H1 (cell line): ENCODE results near the gene DECR2. TPM values are rescaled to one million over a fixed set of nuclear protein-coding genes. Genes with fewer than 3 reads are reported as not detected.

Experiments used
- CTCF ChIA-PET: fragments of 300-600 bp; sonication (Branson Sonifier 250); formaldehyde crosslinking; loops from one replicate; lab custom pipeline; 2021; ENCODE audit not compliant: partially characterized antibody; lab: Charles Lee
- POLR2A ChIA-PET: fragments of 300-600 bp; sonication (Branson Sonifier 250); formaldehyde crosslinking; loops from one replicate; lab custom pipeline; 2021; ENCODE audit warnings: inconsistent platforms; ENCODE audit not compliant: partially characterized antibody; lab: Charles Lee
- DNase-seq, 2 experiments: peaks; one replicate each; pipeline versions ENCODE4 v3.0.0 to v3.0.0-alpha.2; 2010 to 2022; ENCODE audit warnings: low spot score in 2 of 2, low read depth in 1 of 2, mixed read lengths in 1 of 2
- FAIRE-seq: peaks from 2 replicates; lab custom pipeline; 2011; peaks lifted over from hg19 to GRCh38; lab: Jason Lieb, UNC
- H2AFZ ChIP-seq: 2 replicates; pipeline ENCODE4 v1.8.1; 2012; ENCODE audit warnings: low read length, inconsistent platforms
- H2AK5ac ChIP-seq: 2 replicates; pipeline ENCODE4 v1.6.1; 2013; ENCODE audit warnings: low read depth, low read length
- H2BK120ac ChIP-seq: replicated peaks from 2 replicates; pipeline ENCODE3; 2013; ENCODE audit warnings: low read depth, low read length, inconsistent platforms
- H2BK12ac ChIP-seq: 2 replicates; pipeline ENCODE4 v1.6.1; 2013; ENCODE audit warnings: low read depth, low read length
- H2BK15ac ChIP-seq: 2 replicates; pipeline ENCODE4 v1.6.1; 2013; ENCODE audit warnings: low read length
- H2BK20ac ChIP-seq: 2 replicates; pipeline ENCODE4 v1.6.1; 2013; ENCODE audit warnings: low read length
- H2BK5ac ChIP-seq: 2 replicates; pipeline ENCODE4 v1.6.1; 2013; ENCODE audit warnings: low read depth, low read length
- H3K14ac ChIP-seq: 2 replicates; pipeline ENCODE4 v1.6.1; 2013; ENCODE audit warnings: inconsistent platforms; ENCODE audit not compliant: insufficient read length
- H3K18ac ChIP-seq: 2 replicates; pipeline ENCODE4 v1.6.1; 2013; ENCODE audit warnings: low read length; ENCODE audit errors: extremely low read depth
- H3K23ac ChIP-seq: 2 replicates; pipeline ENCODE4 v1.6.1; 2013; ENCODE audit warnings: inconsistent platforms; ENCODE audit not compliant: insufficient read length
- H3K23me2 ChIP-seq: 2 replicates; pipeline ENCODE4 v1.6.1; 2013; ENCODE audit warnings: low read depth, low read length
- H3K27ac ChIP-seq: 2 replicates; pipeline ENCODE4 v1.6.1; 2011; ENCODE audit warnings: low read depth, low read length, inconsistent platforms
- H3K27me3 ChIP-seq, 4 experiments: replicated peaks in 1 of 4; 1 replicate in 1 of 4; 2 replicates in 3 of 4; pipeline versions ENCODE4 v1.6.1 to v1.8.1; 2011 to 2013; ENCODE audit warnings: low read length in 3 of 4, mild to moderate bottlenecking in 3 of 4, inconsistent platforms in 2 of 4, mixed read lengths in 2 of 4, moderate library complexity in 1 of 4; ENCODE audit not compliant: control insufficient read depth in 3 of 4, insufficient read depth in 3 of 4; ENCODE audit errors: extremely low read depth in 1 of 4
- H3K36me3 ChIP-seq, 4 experiments: 2 replicates each; pipeline versions ENCODE4 v1.6.1 to v1.8.1; 2011 to 2013; ENCODE audit warnings: mild to moderate bottlenecking in 4 of 4, low read length in 3 of 4, moderate library complexity in 2 of 4, control low read depth in 1 of 4, inconsistent platforms in 1 of 4; ENCODE audit not compliant: insufficient read depth in 4 of 4, control insufficient read depth in 2 of 4
- H3K4ac ChIP-seq: replicated peaks from 2 replicates; pipeline ENCODE3; 2013; ENCODE audit warnings: low read length, low read depth, mixed read lengths, inconsistent platforms; ENCODE audit not compliant: insufficient read length
- H3K4me1 ChIP-seq, 4 experiments: replicated peaks in 1 of 4; 1 replicate in 1 of 4; 2 replicates in 3 of 4; pipeline versions ENCODE4 v1.6.1 to v1.8.1; 2011 to 2013; ENCODE audit warnings: low read length in 3 of 4, inconsistent platforms in 2 of 4, mixed read lengths in 1 of 4; ENCODE audit not compliant: insufficient read depth in 4 of 4, control insufficient read depth in 3 of 4
- H3K4me2 ChIP-seq, 2 experiments: 2 replicates each; pipeline versions ENCODE4 v1.6.1 to v1.8.1; 2011 to 2013; ENCODE audit warnings: low read depth in 2 of 2, low read length in 2 of 2, control low read depth in 1 of 2, inconsistent platforms in 1 of 2, mild to moderate bottlenecking in 1 of 2; ENCODE audit not compliant: insufficient read depth in 1 of 2
- H3K4me3 ChIP-seq, 4 experiments: fragments of 200-600, 300-600 bp in 1 of 4; sonication (generic), shearing (Covaris generic), sonication (Bioruptor Twin) in 1 of 4; 2 replicates each; pipeline versions ENCODE4 v1.5.1 to v1.8.1; 2011 to 2016; ENCODE audit warnings: low read length in 4 of 4, low read depth in 3 of 4, control low read depth in 2 of 4, inconsistent platforms in 2 of 4, mild to moderate bottlenecking in 2 of 4, mixed read lengths in 1 of 4, moderate library complexity in 1 of 4; ENCODE audit not compliant: insufficient read depth in 2 of 4; ENCODE audit errors: extremely low read depth in 1 of 4
- H3K56ac ChIP-seq: replicated peaks from 2 replicates; pipeline ENCODE3; 2013; ENCODE audit warnings: low read depth, mild to moderate bottlenecking, mixed read lengths, low read length, inconsistent platforms; ENCODE audit not compliant: insufficient read length
- H3K79me1 ChIP-seq: 2 replicates; pipeline ENCODE4 v1.6.1; 2013; ENCODE audit warnings: low read depth, low read length, control low read depth
- H3K79me2 ChIP-seq, 2 experiments: 2 replicates each; pipeline versions ENCODE4 v1.6.1 to v1.8.1; 2012 to 2013; ENCODE audit warnings: low read length in 2 of 2, mild to moderate bottlenecking in 2 of 2, inconsistent platforms in 1 of 2; ENCODE audit not compliant: insufficient read depth in 2 of 2, control insufficient read depth in 1 of 2
- H3K9ac ChIP-seq, 4 experiments: replicated peaks in 1 of 4; 1 replicate in 1 of 4; 2 replicates in 3 of 4; pipeline versions ENCODE4 v1.6.1 to v1.8.1; 2011 to 2013; ENCODE audit warnings: low read depth in 3 of 4, low read length in 3 of 4, control low read depth in 2 of 4, mild to moderate bottlenecking in 2 of 4, moderate library complexity in 2 of 4, inconsistent platforms in 1 of 4; ENCODE audit errors: extremely low read depth in 1 of 4
- H3K9me3 ChIP-seq, 2 experiments: 2 replicates each; pipeline versions ENCODE4 v1.6.1 to v1.8.1; 2012 to 2013; ENCODE audit warnings: mild to moderate bottlenecking in 2 of 2, moderate library complexity in 2 of 2, control low read depth in 1 of 2, inconsistent platforms in 1 of 2, low read depth in 1 of 2, low read length in 1 of 2, mixed read lengths in 1 of 2; ENCODE audit not compliant: insufficient read depth in 2 of 2
- H4K20me1 ChIP-seq, 2 experiments: replicated peaks in 1 of 2; 2 replicates each; pipeline versions ENCODE3 to v1.8.1; 2011 to 2013; ENCODE audit warnings: inconsistent platforms in 2 of 2, low read length in 2 of 2, mild to moderate bottlenecking in 1 of 2; ENCODE audit not compliant: insufficient read depth in 2 of 2, control insufficient read depth in 1 of 2
- H4K5ac ChIP-seq: 2 replicates; pipeline ENCODE4 v1.6.1; 2013; ENCODE audit warnings: low read length, low read depth, mixed read lengths, inconsistent platforms; ENCODE audit not compliant: insufficient read length
- H4K8ac ChIP-seq: 2 replicates; pipeline ENCODE4 v1.8.0; 2013; ENCODE audit warnings: mild to moderate bottlenecking, moderate library complexity, low read length, inconsistent platforms; ENCODE audit not compliant: insufficient read depth; ENCODE audit errors: extremely low read depth
- H4K91ac ChIP-seq: replicated peaks from 2 replicates; pipeline ENCODE3; 2013; ENCODE audit warnings: low read length, mixed read lengths, inconsistent platforms; ENCODE audit not compliant: insufficient read length
- CHD2 ChIP-seq: IDR thresholded peaks from 2 replicates; pipeline ENCODE4 v1.6.1; 2012; ENCODE audit warnings: low read length, improper control_type of control experiment
- GABPA ChIP-seq: IDR thresholded peaks from 2 replicates; pipeline ENCODE4 v1.6.1; 2011; ENCODE audit warnings: mild to moderate bottlenecking, low read length, moderate library complexity, borderline replicate concordance; ENCODE audit not compliant: insufficient read depth
- HDAC2 ChIP-seq, 2 experiments: fragments of 300-600 bp in 1 of 2; sonication (generic) in 1 of 2; IDR thresholded peaks; 2 replicates each; pipeline ENCODE4 v1.6.1; 2011 to 2012; ENCODE audit warnings: low read depth in 2 of 2, low read length in 2 of 2, mild to moderate bottlenecking in 2 of 2, moderate library complexity in 2 of 2, borderline replicate concordance in 1 of 2, inconsistent platforms in 1 of 2
- HDAC6 ChIP-seq: IDR thresholded peaks from one replicate; pipeline ENCODE4 v1.7.1; 2012; ENCODE audit warnings: low read depth, mild to moderate bottlenecking, inconsistent platforms, low read length, moderate library complexity
- JUND ChIP-seq: IDR thresholded peaks from 2 replicates; pipeline ENCODE4 v1.6.1; 2011; ENCODE audit warnings: mild to moderate bottlenecking, improper control_type of control experiment, low read length
- MAFK ChIP-seq: IDR thresholded peaks from 2 replicates; pipeline ENCODE4 v1.6.1; 2012; ENCODE audit warnings: low read depth, mild to moderate bottlenecking, improper control_type of control experiment, low read length
- SIX5 ChIP-seq: IDR thresholded peaks from 2 replicates; pipeline ENCODE4 v1.6.1; 2011; ENCODE audit warnings: mild to moderate bottlenecking, low read depth, low read length
- TAF1 ChIP-seq: IDR thresholded peaks from 2 replicates; pipeline ENCODE4 v1.6.1; 2011; ENCODE audit warnings: mild to moderate bottlenecking, low read depth, low read length
- WGBS, 2 experiments: shearing (Covaris generic) in 1 of 2; methylation state at CpG; one replicate each; pipeline versions ENCODE4 v1.1.6 to v1.1.7; 2013 to 2015; ENCODE audit warnings: low lambda C conversion rate in 2 of 2, mixed read lengths in 2 of 2, inconsistent platforms in 1 of 2, low coverage in 1 of 2, missing lambda C conversion rate in 1 of 2; ENCODE audit not compliant: insufficient replicate concordance in 2 of 2, insufficient coverage in 1 of 2, insufficient read length in 1 of 2; ENCODE audit errors: extremely low coverage in 1 of 2, missing lambda C conversion rate in 1 of 2; 5-methylcytosine and 5-hydroxymethylcytosine counted together
- polyA plus RNA-seq, 7 experiments: library from polyadenylated mRNA; depleted of rRNA in 3 of 7; stranded (reverse) in 5 of 7; unstranded in 2 of 7; fragments of >200 nt in 5 of 7; fragments of 200-250 nt in 2 of 7; gene quantifications; 1 replicate in 5 of 7; 2 replicates in 1 of 7; 4 replicates in 1 of 7; pipeline versions ENCODE4 v1.2.1 to v1.2.3, GENCODE V29; 2011 to 2013; ENCODE audit warnings: missing spikeins in 2 of 7, mixed read lengths in 2 of 7
- total RNA-seq: library from RNA; stranded (reverse); fragmentation: NEBNext Ultra II Directional; extraction: Animal tissue kit (Norgen Biotek cat#: 25700); gene quantifications from 2 replicates; pipeline ENCODE4 v1.2.1, GENCODE V29; 2021

DECR2 gene
- total and polyA plus RNA-seq, 2 of the 8 experiments (the other 6 are each of a cell fraction or from before 2014, with no cell fraction given), result 28.2 to 39.9 TPM

DNA sequence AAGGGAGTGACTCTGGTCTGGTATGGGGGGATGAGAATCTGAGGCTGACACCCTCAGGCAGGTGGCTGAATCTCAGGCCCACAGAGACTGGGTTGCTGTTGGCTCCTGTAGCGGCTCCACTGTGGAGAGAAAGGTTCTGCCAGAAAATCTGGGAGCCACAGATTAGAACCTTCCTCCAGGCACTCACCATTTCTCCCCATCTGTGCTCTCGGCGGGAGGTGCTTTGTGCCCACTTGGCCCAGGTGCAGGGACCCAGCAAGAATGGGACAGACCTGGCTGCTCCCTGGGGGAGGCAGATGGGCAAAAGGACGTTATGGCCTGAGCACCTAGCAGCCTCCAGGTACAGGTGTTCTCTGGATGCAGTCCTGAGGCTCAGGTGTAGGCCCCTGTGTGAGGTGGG is 43.9 kb downstream of the DECR2 start:
- Histone ChIP-seq H3K23ac (no peak overlapping the region), H3K27ac (no peak overlapping the region), H3K9me3 (no peaks in the 10 kb centered on the region), H3K18ac (no peak overlapping the region), H3K27me3 (no peaks in the 10 kb centered on the region), H2BK5ac (no peak overlapping the region), H4K5ac (no peak overlapping the region), H4K8ac (peak overlapping the region; percentile 19; the same call in 1 of the 2 replicates), H3K4ac (no peak overlapping the region), H3K56ac (no peak overlapping the region), H2BK20ac (no peak overlapping the region), H3K14ac (no peak overlapping the region), H3K4me2 (no peak overlapping the region), H3K79me2 (peaks cover 0 to 27% of the 10 kb centered on the region in 2 experiments; a peak in 2 of 4 replicates), H3K4me3 (no peak overlapping the region), H2BK12ac (no peak overlapping the region), H2AK5ac (no peak overlapping the region), H4K20me1 (peaks cover 1 to 8% of the 10 kb centered on the region in 2 experiments), H3K36me3 (no peaks in the 10 kb centered on the region), H4K91ac (no peak overlapping the region), H2AFZ (no peak overlapping the region), H2BK120ac (no peak overlapping the region), H3K23me2 (no peaks in the 10 kb centered on the region), H3K9ac (no peak overlapping the region), H2BK15ac (no peak overlapping the region), H3K79me1 (peaks cover 7% of the 10 kb centered on the region), H3K4me1 (no peaks in the 10 kb centered on the region)
- FAIRE-seq (no peak), DNase-seq (no peak)
- POLR2A ChIA-PET, result interaction anchor here (0.6 kb wide), 1 partner anchor 107 kb away, joined by 3 read pairs; no protein-coding TSS in a partner anchor
- CTCF ChIA-PET, result interaction anchor here (0.6 to 1.8 kb wide), 6 partner anchors 19 to 337 kb away, joined by 3 to 6 read pairs (median 4); partner anchors contain the start of gene RAB11FIP3
- 88% methylated on average over 4 of the region's 4 CpGs; no CpG with 5 or more reads in 1 of the 2 experiments for WGBS, 2 experiments
- TF ChIP-seq GABPA, result peak; percentile 46; the same call in 1 of the 2 replicates
- TF ChIP-seq MAFK, result no peak
- no peak for TF ChIP-seq CHD2
- TF ChIP-seq TAF1, result no peak
- TF ChIP-seq JUND, result no peak
- no peak for TF ChIP-seq HDAC6
- TF ChIP-seq SIX5, result no peak
- TF ChIP-seq HDAC2 (IDR thresholded peaks at IDR 0.05; ENCODE audit: borderline replicate concordance in 1 of 2, low read depth in 2 of 2, low read length in 2 of 2), result no peak
